SU-DHL-6 (cell line): ENCODE measurements around the gene PPIP5K2.

Source experiments
- H2AFZ ChIP-seq: fragments of 200-600 bp; sonication (generic); 2 replicates; pipeline ENCODE4 v1.6.1; 2014; ENCODE audit warnings: low read depth, mild to moderate bottlenecking, moderate library complexity, mixed read lengths, antibody characterized with exemption, low read length; ENCODE audit not compliant: severe bottlenecking
- H3F3A ChIP-seq: fragments of 200-600 bp; shearing (Covaris generic); 2 replicates; pipeline ENCODE4 v1.6.0; 2016; ENCODE audit warnings: antibody characterized with exemption, mild to moderate bottlenecking; ENCODE audit not compliant: insufficient read depth
- H3K27ac ChIP-seq: fragments of 200-600 bp; sonication (generic); 2 replicates; pipeline ENCODE4 v1.5.1; 2016; ENCODE audit warnings: low read depth, mild to moderate bottlenecking, low read length, moderate library complexity, mixed read lengths
- H3K27me3 ChIP-seq: fragments of 200-600 bp; sonication (generic), shearing (Covaris generic); 2 replicates; pipeline ENCODE4 v1.6.0; 2014; ENCODE audit warnings: mild to moderate bottlenecking, low read length
- H3K36me3 ChIP-seq: fragments of 200-600 bp; sonication (generic); 2 replicates; pipeline ENCODE4 v1.6.1; 2014; ENCODE audit warnings: mild to moderate bottlenecking, low read length, mixed read lengths
- H3K4me2 ChIP-seq: fragments of 300-600, 200-600 bp; shearing (Covaris generic), sonication (generic); 2 replicates; pipeline ENCODE4 v1.6.0; 2014; ENCODE audit warnings: low read length, low read depth, mild to moderate bottlenecking; ENCODE audit not compliant: poor library complexity, severe bottlenecking
- H3K4me3 ChIP-seq: fragments of 200-600 bp; sonication (generic); 2 replicates; pipeline ENCODE4 v1.5.1; 2014; ENCODE audit warnings: antibody characterized with exemption, low read length, mild to moderate bottlenecking, mixed read lengths; ENCODE audit not compliant: insufficient read depth, poor library complexity, severe bottlenecking
- H3K79me2 ChIP-seq: fragments of 200-600 bp; sonication (generic); 2 replicates; pipeline ENCODE4 v1.6.1; 2014; ENCODE audit warnings: mild to moderate bottlenecking, low read length, moderate library complexity; ENCODE audit not compliant: insufficient read depth
- H3K9ac ChIP-seq: fragments of 200-600 bp; sonication (generic); 2 replicates; pipeline ENCODE4 v1.7.0; 2014; ENCODE audit warnings: mild to moderate bottlenecking, low read length
- H3K9me2 ChIP-seq: fragments of 200-600 bp; sonication (generic); replicated peaks from 2 replicates; pipeline ENCODE4 v1.6.1; 2014; ENCODE audit warnings: low read length; ENCODE audit not compliant: insufficient read depth
- H3K9me3 ChIP-seq: fragments of 200-600 bp; sonication (generic); 2 replicates; pipeline ENCODE4 v1.6.1; 2014; ENCODE audit warnings: low read length, mixed read lengths; ENCODE audit not compliant: insufficient read depth
- H4K20me1 ChIP-seq: fragments of 200-600 bp; sonication (generic); 2 replicates; pipeline ENCODE4 v1.6.1; 2014; ENCODE audit warnings: low read depth, mild to moderate bottlenecking, antibody characterized with exemption, low read length, moderate library complexity, mixed read lengths
- CTCF ChIP-seq: fragments of 200-600 bp; sonication (generic); IDR thresholded peaks from one replicate; pipeline ENCODE4 v1.5.1; 2017; ENCODE audit warnings: antibody characterized with exemption, mild to moderate bottlenecking, low read length, moderate library complexity; ENCODE audit not compliant: insufficient read depth, poor library complexity, severe bottlenecking
- EZH2phosphoT487 ChIP-seq: fragments of 200-600 bp; sonication (generic), shearing (Covaris generic); conservative IDR thresholded peaks from 2 replicates; pipeline ENCODE4 v1.6.1; 2018; ENCODE audit warnings: mild to moderate bottlenecking, antibody characterized with exemption, low read length, moderate library complexity, mixed read lengths

Gene PPIP5K2

GRCh38 chr5:103166706-103167105, 46.6 kb downstream of the PPIP5K2 start:
- H2AFZ ChIP-seq, result no peak overlapping the region
- H3K4me2 ChIP-seq, result no peak overlapping the region
- no peaks in the 10 kb centered on the region for H4K20me1 ChIP-seq
- no peaks in the 10 kb centered on the region for H3K27me3 ChIP-seq
- no peaks in the 10 kb centered on the region for H3K9me2 ChIP-seq
- H3K79me2 ChIP-seq, result no peaks in the 10 kb centered on the region
- H3F3A ChIP-seq, result no peaks in the 10 kb centered on the region
- no peaks in the 10 kb centered on the region for H3K9me3 ChIP-seq
- no peak overlapping the region for H3K4me3 ChIP-seq
- H3K9ac ChIP-seq, result no peak overlapping the region
- TF ChIP-seq CTCF (no peak), EZH2phosphoT487 (no peak)
- no peak overlapping the region for H3K27ac ChIP-seq
- peaks cover 38% of the 10 kb centered on the region for H3K36me3 ChIP-seq

GRCh38 chr5:103174147-103174546, 54.0 kb downstream of the PPIP5K2 start:
- Histone ChIP-seq H4K20me1 (no peaks in the 10 kb centered on the region), H3K4me2 (no peak overlapping the region), H3K9me3 (no peaks in the 10 kb centered on the region), H3K9ac (no peak overlapping the region), H3K27me3 (no peaks in the 10 kb centered on the region), H2AFZ (no peak overlapping the region), H3K4me3 (no peak overlapping the region), H3K79me2 (no peaks in the 10 kb centered on the region), H3F3A (no peaks in the 10 kb centered on the region), H3K27ac (no peak overlapping the region), H3K9me2 (no peaks in the 10 kb centered on the region), H3K36me3 (peaks cover 32% of the 10 kb centered on the region)
- TF ChIP-seq EZH2phosphoT487 (no peak), CTCF (no peak)

GRCh38 chr5:103177543-103177942, 57.4 kb downstream of the PPIP5K2 start:
- Histone ChIP-seq H3K36me3 (peaks cover 42% of the 10 kb centered on the region), H2AFZ (no peak overlapping the region), H3F3A (no peaks in the 10 kb centered on the region; the same call in 1 of the 2 replicates), H3K79me2 (no peaks in the 10 kb centered on the region), H4K20me1 (no peaks in the 10 kb centered on the region), H3K27ac (no peak overlapping the region), H3K4me3 (no peak overlapping the region), H3K4me2 (no peak overlapping the region), H3K9me3 (no peaks in the 10 kb centered on the region), H3K9me2 (no peaks in the 10 kb centered on the region), H3K9ac (no peak overlapping the region), H3K27me3 (no peaks in the 10 kb centered on the region)
- TF ChIP-seq EZH2phosphoT487, result no peak
- TF ChIP-seq CTCF, result no peak
